GM21367 (cell line): ENCODE data around the gene HIP1.
"Not testable (repeated sequence)": the region's sequence is repeated elsewhere in the genome, so short reads cannot be mapped to it uniquely, and the experiment has no call there.

Source experiments
- ATAC-seq: cut with Tn5 transposase; IDR thresholded peaks from one replicate; pipeline ENCODE4 v1.9.1; 2021; ENCODE audit not compliant: unreplicated experiment

Gene HIP1

DNA sequence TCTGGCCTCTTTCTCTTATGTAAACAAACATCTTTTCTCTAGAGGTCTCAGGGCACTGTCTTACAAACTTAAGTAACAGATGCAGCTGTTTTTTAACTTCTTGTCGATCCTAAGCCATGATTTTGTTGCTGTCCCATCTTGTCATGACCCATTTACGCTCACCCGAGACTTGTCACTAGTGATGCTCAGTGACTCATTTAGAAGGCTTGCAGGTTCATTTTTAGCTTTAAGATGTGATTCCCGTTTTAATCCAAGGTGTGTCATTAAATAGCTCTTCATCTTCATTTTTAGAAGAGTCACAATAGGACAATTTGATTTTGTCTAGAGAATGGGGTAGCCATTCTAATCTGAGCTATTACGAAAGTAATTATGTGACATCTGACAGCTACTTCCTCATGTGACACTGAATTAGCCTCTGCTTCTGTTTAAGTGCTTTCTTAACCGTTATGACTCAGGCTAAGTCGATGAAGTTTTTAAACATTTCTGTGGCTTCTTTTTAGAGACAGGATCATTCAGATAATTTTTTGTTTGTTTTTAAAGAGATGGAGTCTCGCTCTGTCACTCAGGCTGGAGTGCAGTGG, 203.9 kb downstream of the HIP1 start:
- peak; percentile 59 for ATAC-seq

GRCh38 chr7:75533926-75534325, 204.8 kb downstream of the HIP1 start:
- no peak for ATAC-seq

DNA sequence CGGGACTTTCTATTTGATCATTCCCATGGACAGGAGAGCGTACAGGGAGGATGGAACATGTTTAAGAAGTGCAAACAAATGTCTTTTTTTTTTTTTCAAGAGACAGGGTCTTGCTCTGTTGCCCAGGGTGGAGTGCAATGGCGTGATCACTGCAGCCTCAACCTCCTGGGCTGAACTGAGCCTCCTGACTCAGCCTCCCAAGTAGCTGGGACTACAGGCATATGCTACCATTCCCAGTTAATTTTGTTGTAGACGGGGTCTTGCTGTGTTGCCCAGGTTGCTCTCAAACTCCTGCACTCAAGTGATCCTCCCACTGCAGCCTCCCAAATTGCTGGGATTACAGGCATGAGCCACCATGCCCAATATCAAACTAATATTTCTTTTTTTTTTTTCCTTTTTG, 206.1 kb downstream of the HIP1 start:
- no peak for ATAC-seq

- ATAC-seq, result no peak
Observed at GRCh38 chr7:75531359-75531821, 207.4 kb downstream of the HIP1 start.

DNA sequence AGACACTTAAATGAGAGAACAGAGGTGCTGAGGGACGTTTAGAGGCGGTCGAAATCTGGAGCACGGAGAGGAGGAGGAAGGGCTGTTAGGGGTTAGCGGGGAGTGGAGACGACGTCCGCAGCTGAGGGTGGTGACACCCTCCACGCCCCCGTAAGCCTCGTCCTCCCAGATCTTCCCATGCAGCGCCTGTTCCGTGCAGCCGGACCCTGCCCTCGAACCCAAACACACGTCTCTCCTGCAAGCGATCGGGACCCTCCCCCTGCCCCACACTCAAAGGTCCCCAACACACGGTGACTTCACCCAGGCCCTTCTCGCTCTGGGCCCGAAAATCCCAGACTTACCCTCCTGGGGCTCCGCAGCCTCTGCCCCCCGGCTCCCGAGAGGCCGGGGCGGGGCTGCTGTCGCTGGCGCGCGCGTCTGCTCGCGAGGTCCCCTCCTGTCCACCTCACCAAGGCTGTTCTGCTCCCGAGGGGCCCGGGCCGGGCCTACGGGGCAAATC, 211.5 kb downstream of the HIP1 start:
- not testable (repeated sequence) for ATAC-seq

DNA sequence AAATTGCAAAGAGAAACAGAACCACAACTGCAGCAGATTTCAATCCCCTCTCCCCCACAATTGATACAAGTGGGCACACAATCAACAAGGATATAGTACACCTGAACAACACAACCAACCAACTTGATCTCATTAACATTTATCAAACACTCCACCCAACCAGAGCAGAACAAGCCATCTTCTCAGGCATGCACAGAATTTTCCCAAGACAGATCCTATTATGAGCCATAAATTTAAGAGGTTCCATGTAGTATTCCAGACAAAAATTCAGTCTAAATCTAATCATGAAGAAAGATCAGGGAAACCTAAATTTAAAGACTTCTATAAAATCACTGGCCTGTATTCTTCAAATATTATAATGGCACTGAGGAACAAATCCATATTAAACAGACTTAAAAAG, 217.0 kb downstream of the HIP1 start:
- ATAC-seq, result not testable (repeated sequence)

- not testable (repeated sequence) for ATAC-seq
Observed at GRCh38 chr7:75518842-75519241, 219.9 kb downstream of the HIP1 start.

DNA sequence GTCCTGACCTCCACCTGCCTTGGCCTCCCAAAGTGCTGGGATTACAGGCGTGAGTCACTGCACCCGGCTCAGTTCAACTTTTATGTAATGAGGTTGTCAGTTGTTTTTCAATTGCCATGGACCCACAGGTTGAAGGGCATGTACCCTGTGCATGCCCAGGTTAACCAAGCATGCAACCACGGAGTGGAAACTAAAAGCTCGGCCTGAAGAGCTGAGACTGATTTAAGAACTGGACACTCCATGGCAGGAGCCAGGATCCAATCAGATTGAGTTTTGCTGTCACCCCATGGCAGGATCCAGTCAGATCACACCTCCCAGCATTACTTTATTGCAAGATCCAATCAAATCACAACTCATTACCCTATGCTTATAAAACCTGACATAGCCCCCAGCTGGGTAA, 229.7 kb downstream of the HIP1 start:
- not testable (repeated sequence) for ATAC-seq

- not testable (repeated sequence) for ATAC-seq
Observed at GRCh38 chr7:75492020-75492419, 246.7 kb downstream of the HIP1 start, which contains the start of gene SPDYE5. SPDYE5 (plus strand) TSS chr7:75492320; CDS start chr7:75494048, 1,728 bp downstream.

GRCh38 chr7:75485979-75486643, 252.6 kb downstream of the HIP1 start, which contains the start of gene POM121C:
POM121C (minus strand) TSS chr7:75486299; CDS start chr7:75441496, 44,803 bp downstream.
- peak; percentile 97 for ATAC-seq

GRCh38 chr7:75485355-75485978, 253.3 kb downstream of the HIP1 start:
- ATAC-seq, result not testable (repeated sequence)
